NT2/D1 (cell line): Measurements from ENCODE around the gene RAPSN.

Experiments used
- YY1 ChIP-seq: IDR thresholded peaks from 2 replicates; pipeline ENCODE4 v1.6.1; 2011; ENCODE audit not compliant: insufficient read length, insufficient read depth
- ZNF274 ChIP-seq: IDR thresholded peaks from 2 replicates; pipeline ENCODE4 v1.6.1; 2011; ENCODE audit warnings: mild to moderate bottlenecking, low read depth, low read length

DNA sequence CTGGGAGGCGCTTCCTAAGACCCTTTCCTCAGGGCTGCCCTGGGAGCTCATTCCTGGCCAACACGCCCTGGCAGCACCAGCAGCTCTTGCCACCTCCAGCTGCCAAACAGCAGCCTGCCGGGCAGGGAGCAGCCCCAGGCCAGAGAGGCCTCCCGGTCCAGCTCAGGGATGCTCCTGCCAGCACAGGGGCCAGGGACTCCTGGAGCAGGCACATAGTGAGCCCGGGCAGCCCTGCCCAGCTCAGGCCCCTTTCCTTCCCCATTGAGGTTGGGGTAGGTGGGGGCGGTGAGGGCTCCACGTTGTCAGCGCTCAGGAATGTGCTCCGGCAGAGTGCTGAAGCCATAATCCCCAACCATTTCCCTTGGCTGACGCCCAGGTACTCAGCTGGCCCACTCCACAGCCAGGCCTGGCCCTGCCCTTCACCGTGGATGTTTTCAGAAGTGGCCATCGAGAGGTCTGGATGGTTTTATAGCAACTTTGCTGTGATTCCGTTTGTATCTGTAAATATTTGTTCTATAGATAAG lies 32.9 kb downstream of the RAPSN start:
- no peak for TF ChIP-seq ZNF274
- no peak for TF ChIP-seq YY1
